Neural cell (in vitro differentiated cells): ENCODE measurements around the gene CD70. TPM values are rescaled to one million over a fixed set of nuclear protein-coding genes. Genes with fewer than 3 reads are reported as not detected.
"Not testable (repeated sequence)": the region's sequence is repeated elsewhere in the genome, so short reads cannot be mapped to it uniquely, and the experiment has no call there.

Experiments
- H2AFZ ChIP-seq: fragments of 200-600, 300-800 bp; sonication (generic), shearing (Covaris generic); 2 replicates; pipeline ENCODE4 v1.6.0; 2014; ENCODE audit warnings: low read depth, mild to moderate bottlenecking, antibody characterized with exemption, low read length, moderate library complexity
- H3F3A ChIP-seq: fragments of 200-600 bp; shearing (Covaris generic); 2 replicates; pipeline ENCODE4 v1.6.1; 2016; ENCODE audit warnings: mild to moderate bottlenecking, moderate library complexity, mixed read lengths, antibody characterized with exemption, low read length; ENCODE audit not compliant: insufficient read depth, poor library complexity, severe bottlenecking
- H3K27ac ChIP-seq: fragments of 200-600, 300-800 bp; sonication (generic), shearing (Covaris generic); 2 replicates; pipeline ENCODE4 v1.5.1; 2014; ENCODE audit warnings: mild to moderate bottlenecking, low read length, moderate library complexity
- H3K27me3 ChIP-seq: fragments of 300-800, 200-600 bp; sonication (generic), shearing (Covaris generic); 2 replicates; pipeline ENCODE4 v1.6.0; 2014; ENCODE audit warnings: mild to moderate bottlenecking, low read depth, low read length, moderate library complexity; ENCODE audit not compliant: insufficient read depth
- H3K36me3 ChIP-seq: fragments of 300-800, 200-600 bp; sonication (generic), shearing (Covaris generic); 2 replicates; pipeline ENCODE4 v1.5.1; 2014; ENCODE audit warnings: mild to moderate bottlenecking, antibody characterized with exemption, low read length, moderate library complexity; ENCODE audit not compliant: insufficient read depth
- H3K4me2 ChIP-seq: fragments of 300-800, 200-600 bp; sonication (generic), shearing (Covaris generic); 2 replicates; pipeline ENCODE4 v1.6.0; 2014; ENCODE audit warnings: mild to moderate bottlenecking, low read length
- H3K4me3 ChIP-seq: fragments of 300-800, 200-600 bp; sonication (generic), shearing (Covaris generic); 2 replicates; pipeline ENCODE4 v1.5.1; 2014; ENCODE audit warnings: mild to moderate bottlenecking, low read length, moderate library complexity
- H3K79me2 ChIP-seq: fragments of 200-600 bp; shearing (Covaris generic); replicated peaks from 2 replicates; pipeline ENCODE4 v1.6.0; 2014; ENCODE audit warnings: mild to moderate bottlenecking, low read length, moderate library complexity; ENCODE audit not compliant: insufficient read depth
- H3K9ac ChIP-seq: fragments of 300-800, 200-600 bp; sonication (generic), shearing (Covaris generic); 2 replicates; pipeline ENCODE4 v1.6.1; 2016; ENCODE audit warnings: mild to moderate bottlenecking, low read length, mixed read lengths
- H3K9me2 ChIP-seq: fragments of 200-600 bp; shearing (Covaris generic); 2 replicates; pipeline ENCODE4 v1.6.1; 2016; ENCODE audit warnings: mild to moderate bottlenecking, low read length, mixed read lengths; ENCODE audit not compliant: insufficient read depth
- H3K9me3 ChIP-seq: fragments of 200-600, 300-800 bp; sonication (generic), shearing (Covaris generic); 2 replicates; pipeline ENCODE4 v1.6.1; 2016; ENCODE audit warnings: mild to moderate bottlenecking, mixed run types, low read length, moderate library complexity, mixed read lengths
- H4K20me1 ChIP-seq: fragments of 200-600 bp; shearing (Covaris generic); 2 replicates; pipeline ENCODE4 v1.6.1; 2016; ENCODE audit warnings: mild to moderate bottlenecking, mixed run types; ENCODE audit not compliant: insufficient read depth
- EP300 ChIP-seq: fragments of 450-650 bp; conservative IDR thresholded peaks from 2 replicates; pipeline ENCODE4 v1.6.1; 2014; ENCODE audit warnings: antibody characterized with exemption, mild to moderate bottlenecking, moderate library complexity; ENCODE audit not compliant: poor library complexity, severe bottlenecking
- EZH2 ChIP-seq: fragments of 200-600, 300-800 bp; shearing (Covaris generic), sonication (generic); IDR thresholded peaks from 2 replicates; pipeline ENCODE4 v1.6.1; 2014; ENCODE audit warnings: antibody characterized with exemption, low read length, borderline replicate concordance, mild to moderate bottlenecking; ENCODE audit not compliant: insufficient read depth, poor library complexity, severe bottlenecking
- MXI1 ChIP-seq: fragments of 450-650 bp; conservative IDR thresholded peaks from 2 replicates; pipeline ENCODE4 v1.6.1; 2014; ENCODE audit warnings: antibody characterized with exemption, mild to moderate bottlenecking; ENCODE audit not compliant: poor library complexity, severe bottlenecking
- POLR2AphosphoS5 ChIP-seq: IDR thresholded peaks from 2 replicates; pipeline ENCODE4 v1.6.1; 2012
- RAD21 ChIP-seq: fragments of 450-650 bp; conservative IDR thresholded peaks from 2 replicates; pipeline ENCODE4 v1.6.1; 2014; ENCODE audit warnings: antibody characterized with exemption, mild to moderate bottlenecking, moderate library complexity
- SMC3 ChIP-seq: fragments of 450-650 bp; conservative IDR thresholded peaks from 2 replicates; pipeline ENCODE4 v1.6.1; 2014; ENCODE audit warnings: antibody characterized with exemption, mild to moderate bottlenecking, moderate library complexity; ENCODE audit not compliant: poor library complexity
- TAF1 ChIP-seq: IDR thresholded peaks from 2 replicates; pipeline ENCODE4 v1.6.1; 2012; ENCODE audit warnings: low read depth
- polyA plus RNA-seq: library from polyadenylated mRNA; depleted of rRNA; stranded (reverse); fragments of >200 nt; gene quantifications from 2 replicates; pipeline ENCODE4 v1.2.3, GENCODE V29; 2014
- TF ChIP-seq, protein P1 (sequence below): fragments of 450-650 bp; IDR thresholded peaks from 2 replicates; pipeline ENCODE4 v1.5.1; 2014; ENCODE audit warnings: antibody characterized with exemption, mild to moderate bottlenecking, moderate library complexity; ENCODE audit not compliant: poor library complexity, severe bottlenecking
- TF ChIP-seq, protein P2 (sequence below): IDR thresholded peaks from 2 replicates; pipeline ENCODE4 v1.6.1; 2012; ENCODE audit warnings: borderline replicate concordance

Gene CD70
- polyA plus RNA-seq, 1 donor from 2014 or later, result not detected

DNA sequence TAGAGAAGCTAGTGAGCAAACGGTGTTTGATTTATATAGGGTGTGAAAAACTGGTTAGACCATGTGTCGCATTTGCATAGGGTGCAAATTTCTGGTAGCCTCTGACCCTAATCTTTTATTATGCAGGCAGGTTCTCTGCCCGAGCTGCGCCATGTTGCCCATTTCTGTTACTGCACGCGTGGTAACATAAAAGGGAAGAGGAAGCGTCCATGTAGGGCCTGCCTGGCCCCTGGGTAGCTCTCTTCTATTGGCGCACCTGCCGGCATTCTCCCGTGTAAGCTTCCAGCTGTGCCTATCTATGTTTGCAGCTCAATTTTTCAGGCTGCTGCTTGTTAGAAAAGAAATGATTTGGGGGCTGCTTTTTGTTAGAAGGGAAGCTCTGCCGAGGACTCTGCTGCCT, 14.0 kb upstream of the CD70 start:
- Histone ChIP-seq H3K9ac (no peak overlapping the region), H3K27me3 (no peaks in the 10 kb centered on the region), H3K4me2 (no peak overlapping the region), H2AFZ (no peak overlapping the region), H3K9me2 (no peaks in the 10 kb centered on the region), H3K4me3 (no peak overlapping the region), H3K79me2 (no peaks in the 10 kb centered on the region), H3K27ac (no peak overlapping the region), H3K36me3 (no peaks in the 10 kb centered on the region), H3K9me3 (no peaks in the 10 kb centered on the region), H4K20me1 (no peaks in the 10 kb centered on the region), H3F3A (no peaks in the 10 kb centered on the region)
- TF ChIP-seq, protein P1, sequence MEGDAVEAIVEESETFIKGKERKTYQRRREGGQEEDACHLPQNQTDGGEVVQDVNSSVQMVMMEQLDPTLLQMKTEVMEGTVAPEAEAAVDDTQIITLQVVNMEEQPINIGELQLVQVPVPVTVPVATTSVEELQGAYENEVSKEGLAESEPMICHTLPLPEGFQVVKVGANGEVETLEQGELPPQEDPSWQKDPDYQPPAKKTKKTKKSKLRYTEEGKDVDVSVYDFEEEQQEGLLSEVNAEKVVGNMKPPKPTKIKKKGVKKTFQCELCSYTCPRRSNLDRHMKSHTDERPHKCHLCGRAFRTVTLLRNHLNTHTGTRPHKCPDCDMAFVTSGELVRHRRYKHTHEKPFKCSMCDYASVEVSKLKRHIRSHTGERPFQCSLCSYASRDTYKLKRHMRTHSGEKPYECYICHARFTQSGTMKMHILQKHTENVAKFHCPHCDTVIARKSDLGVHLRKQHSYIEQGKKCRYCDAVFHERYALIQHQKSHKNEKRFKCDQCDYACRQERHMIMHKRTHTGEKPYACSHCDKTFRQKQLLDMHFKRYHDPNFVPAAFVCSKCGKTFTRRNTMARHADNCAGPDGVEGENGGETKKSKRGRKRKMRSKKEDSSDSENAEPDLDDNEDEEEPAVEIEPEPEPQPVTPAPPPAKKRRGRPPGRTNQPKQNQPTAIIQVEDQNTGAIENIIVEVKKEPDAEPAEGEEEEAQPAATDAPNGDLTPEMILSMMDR, result no peak
- TF ChIP-seq RAD21 (no peak), EZH2 (no peak), TAF1 (no peak), SMC3 (no peak), MXI1 (no peak), POLR2AphosphoS5 (no peak), EP300 (no peak)
- TF ChIP-seq, protein P2, sequence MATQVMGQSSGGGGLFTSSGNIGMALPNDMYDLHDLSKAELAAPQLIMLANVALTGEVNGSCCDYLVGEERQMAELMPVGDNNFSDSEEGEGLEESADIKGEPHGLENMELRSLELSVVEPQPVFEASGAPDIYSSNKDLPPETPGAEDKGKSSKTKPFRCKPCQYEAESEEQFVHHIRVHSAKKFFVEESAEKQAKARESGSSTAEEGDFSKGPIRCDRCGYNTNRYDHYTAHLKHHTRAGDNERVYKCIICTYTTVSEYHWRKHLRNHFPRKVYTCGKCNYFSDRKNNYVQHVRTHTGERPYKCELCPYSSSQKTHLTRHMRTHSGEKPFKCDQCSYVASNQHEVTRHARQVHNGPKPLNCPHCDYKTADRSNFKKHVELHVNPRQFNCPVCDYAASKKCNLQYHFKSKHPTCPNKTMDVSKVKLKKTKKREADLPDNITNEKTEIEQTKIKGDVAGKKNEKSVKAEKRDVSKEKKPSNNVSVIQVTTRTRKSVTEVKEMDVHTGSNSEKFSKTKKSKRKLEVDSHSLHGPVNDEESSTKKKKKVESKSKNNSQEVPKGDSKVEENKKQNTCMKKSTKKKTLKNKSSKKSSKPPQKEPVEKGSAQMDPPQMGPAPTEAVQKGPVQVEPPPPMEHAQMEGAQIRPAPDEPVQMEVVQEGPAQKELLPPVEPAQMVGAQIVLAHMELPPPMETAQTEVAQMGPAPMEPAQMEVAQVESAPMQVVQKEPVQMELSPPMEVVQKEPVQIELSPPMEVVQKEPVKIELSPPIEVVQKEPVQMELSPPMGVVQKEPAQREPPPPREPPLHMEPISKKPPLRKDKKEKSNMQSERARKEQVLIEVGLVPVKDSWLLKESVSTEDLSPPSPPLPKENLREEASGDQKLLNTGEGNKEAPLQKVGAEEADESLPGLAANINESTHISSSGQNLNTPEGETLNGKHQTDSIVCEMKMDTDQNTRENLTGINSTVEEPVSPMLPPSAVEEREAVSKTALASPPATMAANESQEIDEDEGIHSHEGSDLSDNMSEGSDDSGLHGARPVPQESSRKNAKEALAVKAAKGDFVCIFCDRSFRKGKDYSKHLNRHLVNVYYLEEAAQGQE, result no peak

DNA sequence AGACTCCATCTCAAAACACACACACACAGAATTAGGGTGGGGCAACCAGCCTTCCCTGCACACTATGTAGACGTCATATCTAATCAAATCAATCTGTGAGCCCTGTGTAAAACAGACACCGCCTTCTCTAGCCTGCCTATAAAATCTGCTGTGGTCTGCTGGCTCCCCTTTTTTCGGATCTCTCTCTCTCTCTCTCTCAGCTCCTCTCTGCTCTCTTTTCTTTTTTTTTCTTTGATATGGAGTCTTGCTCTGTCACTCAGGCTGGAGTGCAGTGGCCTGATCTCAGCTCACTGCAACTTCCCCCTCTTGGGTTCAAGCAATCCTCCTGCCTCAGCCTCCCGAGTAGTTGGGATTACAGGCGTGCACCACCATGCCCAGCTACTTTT, 11.8 kb upstream of the CD70 start:
- H3K27ac ChIP-seq, result no peak overlapping the region
- H3F3A ChIP-seq, result no peaks in the 10 kb centered on the region
- no peak overlapping the region for H2AFZ ChIP-seq
- no peak for TF ChIP-seq SMC3
- TF ChIP-seq RAD21, result no peak
- TF ChIP-seq EP300, result no peak
- TF ChIP-seq, protein P1, result no peak
- no peak for TF ChIP-seq EZH2
- TF ChIP-seq POLR2AphosphoS5, result no peak
- TF ChIP-seq, protein P2, result no peak
- no peak for TF ChIP-seq MXI1
- no peak for TF ChIP-seq TAF1
- H3K9ac ChIP-seq, result no peak overlapping the region
- no peaks in the 10 kb centered on the region for H3K9me3 ChIP-seq
- no peaks in the 10 kb centered on the region for H3K27me3 ChIP-seq
- H3K4me3 ChIP-seq, result no peak overlapping the region
- H3K9me2 ChIP-seq, result no peaks in the 10 kb centered on the region
- H3K4me2 ChIP-seq, result no peak overlapping the region
- no peaks in the 10 kb centered on the region for H3K36me3 ChIP-seq
- no peaks in the 10 kb centered on the region for H4K20me1 ChIP-seq
- no peaks in the 10 kb centered on the region for H3K79me2 ChIP-seq

DNA sequence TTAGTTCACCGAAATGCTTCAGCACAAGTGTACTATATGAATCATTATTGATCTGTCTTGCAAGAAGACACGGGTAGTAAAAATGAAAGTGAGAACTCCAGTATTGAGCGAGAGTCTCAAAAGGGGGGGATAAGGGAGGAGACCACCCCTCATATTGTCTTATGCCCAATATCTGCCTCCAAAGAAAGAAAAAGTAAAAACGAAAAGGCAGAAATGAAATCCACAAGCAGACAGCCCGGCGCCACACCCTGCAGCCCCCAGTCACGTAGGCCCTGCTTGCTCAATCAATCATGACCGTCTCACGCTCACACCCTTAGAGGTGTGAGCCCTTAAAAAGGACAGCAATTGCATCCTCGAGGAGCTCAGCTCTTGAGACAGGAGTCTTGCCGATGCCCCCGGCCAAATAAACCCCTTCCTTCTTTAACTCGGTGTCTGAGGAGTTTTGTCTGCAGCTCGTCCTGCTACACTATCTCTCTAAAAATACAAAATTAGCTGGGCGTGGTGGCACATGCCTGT, 10.6 kb upstream of the CD70 start:
- H3K36me3 ChIP-seq, H3K9me2 ChIP-seq, H2AFZ ChIP-seq, H3K9ac ChIP-seq, H3F3A ChIP-seq, H3K27ac ChIP-seq, H4K20me1 ChIP-seq, H3K4me2 ChIP-seq, H3K79me2 ChIP-seq, H3K9me3 ChIP-seq, H3K4me3 ChIP-seq, H3K27me3 ChIP-seq: not testable (repeated sequence)
